ENCODE measurements around the gene NOTCH4. TPM values are rescaled to one million over a fixed set of nuclear protein-coding genes. Genes with fewer than 3 reads are reported as not detected.
A peak's percentile ranks its signal among the peaks of the same experiment; 100 is the strongest.

NOTCH4 gene
- total RNA-seq, 2 experiments from 2014 or later: 1.2 to 1.3 TPM

DNA sequence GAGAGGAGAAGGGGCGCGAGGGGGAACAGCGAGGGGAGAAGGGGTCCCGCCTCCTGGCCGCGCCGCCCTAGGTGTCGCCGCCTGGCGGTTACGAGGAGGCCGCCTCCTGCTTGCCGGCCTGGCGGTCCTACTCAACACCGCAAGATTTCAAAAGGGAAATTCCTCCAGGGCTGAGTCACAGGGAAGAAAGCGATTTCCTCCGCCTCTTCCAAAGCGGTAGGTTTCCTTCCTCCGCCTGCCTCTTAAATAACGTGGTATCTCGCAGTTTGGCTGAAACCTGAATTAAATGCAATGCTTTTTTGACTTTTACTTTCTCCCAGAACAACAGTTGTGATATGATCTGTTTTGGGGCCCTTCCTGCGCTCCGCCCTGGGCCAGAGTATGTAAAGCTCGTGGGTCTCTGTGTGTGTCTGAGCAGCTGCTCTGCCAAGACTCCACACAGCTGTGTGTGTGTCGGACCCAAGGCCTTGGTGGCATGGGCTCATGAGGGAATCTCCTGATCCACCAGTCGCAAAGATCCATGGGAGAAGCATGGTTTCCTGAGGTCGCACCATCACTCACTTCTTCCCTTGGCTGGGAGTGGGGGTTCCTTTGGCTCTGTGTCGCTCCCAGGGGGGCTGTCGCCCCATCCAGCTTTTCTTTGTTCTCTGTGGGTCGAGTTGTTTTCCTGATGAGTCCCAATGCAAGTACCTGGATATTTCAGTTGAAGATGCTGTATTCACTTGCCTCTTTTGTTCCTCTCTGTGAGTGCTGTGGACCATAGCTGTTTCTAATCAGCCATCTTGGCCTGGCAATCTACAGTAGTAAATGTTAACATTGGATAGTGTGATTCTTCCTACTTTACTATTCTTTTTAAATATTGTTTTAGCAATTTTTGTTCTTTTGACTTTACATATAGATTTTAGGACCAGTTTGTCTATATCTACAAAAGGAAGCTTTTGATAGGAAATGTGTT, 31.6 kb upstream of the NOTCH4 start:
- peaks cover 23% of the 10 kb centered on the region for H3K4me1 Mint-ChIP-seq (ENCODE audit: low read depth)
- ATAC-seq (peak; percentile 85), DNase-seq (peak; percentile 75)
- H3K27ac Mint-ChIP-seq: peak overlapping the region; percentile 60
- peaks cover 3% of the 10 kb centered on the region for H3K27me3 Mint-ChIP-seq
- TF ChIP-seq, protein P1, sequence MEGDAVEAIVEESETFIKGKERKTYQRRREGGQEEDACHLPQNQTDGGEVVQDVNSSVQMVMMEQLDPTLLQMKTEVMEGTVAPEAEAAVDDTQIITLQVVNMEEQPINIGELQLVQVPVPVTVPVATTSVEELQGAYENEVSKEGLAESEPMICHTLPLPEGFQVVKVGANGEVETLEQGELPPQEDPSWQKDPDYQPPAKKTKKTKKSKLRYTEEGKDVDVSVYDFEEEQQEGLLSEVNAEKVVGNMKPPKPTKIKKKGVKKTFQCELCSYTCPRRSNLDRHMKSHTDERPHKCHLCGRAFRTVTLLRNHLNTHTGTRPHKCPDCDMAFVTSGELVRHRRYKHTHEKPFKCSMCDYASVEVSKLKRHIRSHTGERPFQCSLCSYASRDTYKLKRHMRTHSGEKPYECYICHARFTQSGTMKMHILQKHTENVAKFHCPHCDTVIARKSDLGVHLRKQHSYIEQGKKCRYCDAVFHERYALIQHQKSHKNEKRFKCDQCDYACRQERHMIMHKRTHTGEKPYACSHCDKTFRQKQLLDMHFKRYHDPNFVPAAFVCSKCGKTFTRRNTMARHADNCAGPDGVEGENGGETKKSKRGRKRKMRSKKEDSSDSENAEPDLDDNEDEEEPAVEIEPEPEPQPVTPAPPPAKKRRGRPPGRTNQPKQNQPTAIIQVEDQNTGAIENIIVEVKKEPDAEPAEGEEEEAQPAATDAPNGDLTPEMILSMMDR (IDR thresholded peaks at IDR 0.05): peak; percentile 70
- H3K9me3 Mint-ChIP-seq: no peaks in the 10 kb centered on the region
- CTCF ChIA-PET: interaction anchor here (0.8 to 4.4 kb wide), 10 partner anchors 9 to 167 kb away, joined by 3 to 25 read pairs (median 3); no protein-coding TSS in a partner anchor
- H3K36me3 Mint-ChIP-seq (ENCODE audit: low read depth): no peaks in the 10 kb centered on the region
- POLR2A ChIA-PET: interaction anchor here (0.6 kb wide), 1 partner anchor 33 kb away, joined by 5 read pairs; no protein-coding TSS in a partner anchor
- intact Hi-C loops (cut with micrococcal nuclease): no loop called here
- peak overlapping the region; percentile 9 for H3K4me3 Mint-ChIP-seq

DNA sequence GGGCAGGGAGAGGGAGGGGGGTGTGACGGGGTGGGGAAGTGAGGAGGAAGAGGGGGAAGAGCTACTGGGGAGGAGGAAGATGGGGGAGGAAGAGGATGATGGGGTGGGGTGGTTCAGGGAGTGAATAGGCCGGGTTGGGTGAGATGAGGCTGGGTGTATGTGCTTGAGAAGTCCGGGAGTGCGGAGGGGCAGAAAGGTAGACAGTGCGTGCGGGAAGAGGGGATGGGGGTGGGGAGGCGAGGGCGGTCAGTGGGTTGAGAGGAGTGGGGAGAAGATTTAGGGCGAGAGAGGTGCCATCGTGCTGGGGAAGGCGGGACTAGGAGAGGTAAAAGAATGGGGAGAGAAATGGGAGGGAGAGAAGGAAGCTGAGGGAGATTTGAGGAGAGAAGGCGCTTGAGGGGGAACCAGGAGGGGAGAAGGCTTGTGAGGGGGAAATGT, 30.9 kb upstream of the NOTCH4 start:
- peaks cover 3% of the 10 kb centered on the region for H3K27me3 Mint-ChIP-seq
- intact Hi-C loops (cut with micrococcal nuclease): no loop called here
- DNase-seq (no peak), ATAC-seq (no peak)
- H3K9me3 Mint-ChIP-seq: no peaks in the 10 kb centered on the region
- ChIA-PET CTCF (interaction anchor here (0.9 to 4.4 kb wide), 9 partner anchors 9 to 167 kb away, joined by 3 to 25 read pairs (median 4); no protein-coding TSS in a partner anchor), POLR2A (no interaction called here)
- TF ChIP-seq, protein P1 (IDR thresholded peaks at IDR 0.05): no peak
- no peaks in the 10 kb centered on the region for H3K36me3 Mint-ChIP-seq (ENCODE audit: low read depth)
- H3K4me1 Mint-ChIP-seq (ENCODE audit: low read depth): peaks cover 23% of the 10 kb centered on the region
- peak overlapping the region; percentile 9 for H3K4me3 Mint-ChIP-seq
- H3K27ac Mint-ChIP-seq: no peak overlapping the region

DNA sequence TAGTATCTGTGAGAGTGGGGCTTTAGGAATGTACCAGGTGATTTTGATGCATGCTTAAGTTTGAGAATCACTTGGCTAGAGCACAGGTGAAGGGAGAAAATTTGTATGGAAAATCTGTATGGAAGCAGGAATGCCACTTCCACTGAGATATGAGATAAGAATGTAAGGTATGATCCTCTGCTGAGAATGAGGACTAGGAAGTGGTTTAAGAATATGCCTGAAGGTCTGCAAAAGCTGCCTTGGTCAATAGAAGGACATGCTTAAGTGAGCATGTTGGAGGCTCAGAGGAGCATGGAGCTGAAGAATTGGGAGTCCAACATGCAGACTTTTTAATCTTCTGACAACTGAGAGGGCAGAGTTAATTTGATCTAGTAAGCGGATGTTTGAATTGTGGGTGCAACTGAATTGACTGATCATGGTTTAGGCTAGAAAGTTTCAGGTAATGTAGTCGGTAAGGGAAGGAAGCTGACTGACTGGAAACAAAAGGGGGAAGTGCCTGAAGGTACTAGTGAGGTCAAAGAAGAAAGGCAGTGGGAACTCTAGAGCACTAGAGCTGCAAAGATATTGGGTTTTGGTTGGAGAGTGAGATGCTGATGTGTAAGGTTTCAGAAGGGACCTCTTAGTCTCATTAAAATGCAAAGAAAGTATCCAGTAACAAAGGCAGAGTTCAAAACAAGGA, 28.6 kb upstream of the NOTCH4 start:
- POLR2A ChIA-PET: interaction anchor here (0.7 to 1.2 kb wide), 2 partner anchors 55 to 135 kb away, joined by 3 to 4 read pairs; no protein-coding TSS in a partner anchor
- H3K27ac Mint-ChIP-seq: peak overlapping the region; percentile 3

DNA sequence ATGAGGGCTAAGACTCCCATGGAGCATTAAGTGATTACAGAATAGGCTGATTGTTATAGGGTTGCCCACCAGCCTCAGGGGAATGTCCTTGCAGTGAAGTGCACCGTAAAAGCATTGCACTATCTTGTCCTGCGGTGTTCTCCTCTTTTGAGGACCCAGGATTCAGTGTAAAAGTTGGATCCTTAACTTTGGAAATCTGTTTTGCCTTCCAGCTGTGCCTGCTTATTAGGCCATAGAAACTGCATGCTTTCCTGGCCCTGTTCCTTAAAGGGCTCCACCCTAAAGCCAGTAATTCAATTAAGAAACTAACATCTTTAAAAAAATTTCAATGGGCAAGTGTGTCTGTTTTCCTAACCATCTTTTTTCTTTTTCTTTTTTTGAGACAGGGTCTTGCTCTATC, 25.4 kb upstream of the NOTCH4 start:
- TF ChIP-seq, protein P1 (IDR thresholded peaks at IDR 0.05): no peak
- intact Hi-C loops (cut with micrococcal nuclease): loop anchor here (10.0 kb wide), 1 partner anchor 146 kb away; no protein-coding TSS in a partner anchor
- peaks cover 6% of the 10 kb centered on the region for H3K9me3 Mint-ChIP-seq
- H3K27me3 Mint-ChIP-seq: no peaks in the 10 kb centered on the region
- CTCF ChIA-PET: interaction anchor here (1.0 kb wide), 1 partner anchor 9 kb away, joined by 3 read pairs; no protein-coding TSS in a partner anchor
- POLR2A ChIA-PET: no interaction called here
- ATAC-seq (no peak), DNase-seq (no peak)
- H3K4me3 Mint-ChIP-seq: no peak overlapping the region
- H3K27ac Mint-ChIP-seq: no peak overlapping the region
- H3K36me3 Mint-ChIP-seq (ENCODE audit: low read depth): no peaks in the 10 kb centered on the region
- H3K4me1 Mint-ChIP-seq (ENCODE audit: low read depth): peaks cover 21% of the 10 kb centered on the region

More for the DNA sequence above, 28.6 kb upstream of the NOTCH4 start:
- CTCF ChIA-PET: interaction anchor here (1.2 kb wide), 1 partner anchor 161 kb away, joined by 3 read pairs; no protein-coding TSS in a partner anchor
- Mint-ChIP-seq H3K27me3 (no peaks in the 10 kb centered on the region), H3K36me3 (ENCODE audit: low read depth) (no peaks in the 10 kb centered on the region), H3K9me3 (peaks cover 6% of the 10 kb centered on the region), H3K4me3 (no peak overlapping the region), H3K4me1 (ENCODE audit: low read depth) (peaks cover 23% of the 10 kb centered on the region)
- TF ChIP-seq, protein P1 (IDR thresholded peaks at IDR 0.05): no peak
- peak; percentile 60 for ATAC-seq
- no peak for DNase-seq
- intact Hi-C loops (cut with micrococcal nuclease): no loop called here
